Measurements from ENCODE around the gene CPTP. TPM values are rescaled to one million over a fixed set of nuclear protein-coding genes. Genes with fewer than 3 reads are reported as not detected.
"Not testable (repeated sequence)": the region's sequence is repeated elsewhere in the genome, so short reads cannot be mapped to it uniquely, and the experiment has no call there.

CPTP gene
- total RNA-seq, 1 donor from 2014 or later = 40.1 TPM

GRCh38 chr1:1361982-1362423, 37.4 kb downstream of the CPTP start:
- TF ChIP-seq CTCF (conservative IDR thresholded peaks at IDR 0.05; ENCODE audit: low read depth, low read length) = no peak
- DNase-seq (ENCODE audit: low read depth) = no peak
- no peak overlapping the region for H3K4me3 ChIP-seq (ENCODE audit: low read depth, low read length)

GRCh38 chr1:1364266-1364665, 39.7 kb downstream of the CPTP start:
- TF ChIP-seq CTCF (conservative IDR thresholded peaks at IDR 0.05; ENCODE audit: low read depth, low read length) = no peak
- DNase-seq (ENCODE audit: low read depth) = no peak
- no peak overlapping the region for H3K4me3 ChIP-seq (ENCODE audit: low read depth, low read length)

GRCh38 chr1:1365875-1366698, 41.5 kb downstream of the CPTP start:
- no peak for TF ChIP-seq CTCF (conservative IDR thresholded peaks at IDR 0.05; ENCODE audit: low read depth, low read length)
- no peak for DNase-seq (ENCODE audit: low read depth)
- H3K4me3 ChIP-seq (ENCODE audit: low read depth, low read length) = no peak overlapping the region

- H3K4me3 ChIP-seq (ENCODE audit: low read depth, low read length) = no peak overlapping the region
- TF ChIP-seq CTCF (conservative IDR thresholded peaks at IDR 0.05; ENCODE audit: low read depth, low read length) = no peak
- no peak for DNase-seq (ENCODE audit: low read depth)
Measured at GRCh38 chr1:1366699-1367066, 42.1 kb downstream of the CPTP start.

- H3K4me3 ChIP-seq (ENCODE audit: low read depth, low read length) = no peak overlapping the region
- DNase-seq (ENCODE audit: low read depth) = no peak
- no peak for TF ChIP-seq CTCF (conservative IDR thresholded peaks at IDR 0.05; ENCODE audit: low read depth, low read length)
Measured at GRCh38 chr1:1367315-1367714, 42.7 kb downstream of the CPTP start.

GRCh38 chr1:1370094-1370493, 45.5 kb downstream of the CPTP start:
- not testable (repeated sequence) for H3K4me3 ChIP-seq (ENCODE audit: low read depth, low read length); DNase-seq (ENCODE audit: low read depth)

- no peak for DNase-seq (ENCODE audit: low read depth)
- no peak for TF ChIP-seq CTCF (conservative IDR thresholded peaks at IDR 0.05; ENCODE audit: low read depth, low read length)
- H3K4me3 ChIP-seq (ENCODE audit: low read depth, low read length) = no peak overlapping the region
Measured at GRCh38 chr1:1370771-1371300, 46.2 kb downstream of the CPTP start.

All from epithelial cell of proximal tubule (primary cell).